Cerebellar cortex (tissue), 1 donor: ENCODE data around the gene SH3TC1.

Source experiments
- DNase-seq: peaks from one replicate; pipeline ENCODE4 v3.0.0-alpha.2; 2015; ENCODE audit warnings: low spot score

SH3TC1 gene

GRCh38 chr4:8276358-8277240 lies 77.5 kb downstream of the SH3TC1 start:
- no peak for DNase-seq

DNA sequence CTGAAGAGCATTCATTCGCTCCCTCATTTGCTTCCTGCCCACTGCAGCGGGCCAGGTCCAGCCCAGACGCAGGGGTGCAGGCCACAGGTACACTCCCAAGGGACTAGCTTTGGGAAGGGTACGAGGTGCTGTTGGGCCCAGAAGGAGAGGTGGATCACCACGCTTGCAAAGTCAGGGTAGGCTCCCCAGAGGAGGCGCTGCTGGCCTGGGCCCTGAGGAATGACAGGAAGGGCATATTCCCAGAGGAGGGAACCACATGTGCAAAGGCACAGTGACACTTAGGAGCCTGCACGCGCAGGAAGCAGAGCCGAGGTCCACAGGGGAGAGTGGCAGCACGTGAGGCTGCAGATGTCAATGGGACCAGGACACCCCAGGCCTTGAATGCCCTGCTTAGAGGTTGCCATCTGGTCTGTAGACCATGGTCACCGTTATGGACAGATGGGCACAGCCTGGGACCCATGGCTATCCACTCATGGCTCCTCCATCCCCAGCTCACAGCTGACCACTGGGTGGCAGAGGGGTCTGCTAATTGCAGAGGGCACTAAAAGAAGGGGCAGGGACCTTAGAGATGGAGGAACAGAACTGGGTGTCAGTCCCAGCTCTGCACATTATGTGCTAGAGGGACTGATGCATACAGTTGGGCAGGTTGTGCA lies 78.4 kb downstream of the SH3TC1 start:
- DNase-seq, result no peak

GRCh38 chr4:8278009-8278395 lies 78.9 kb downstream of the SH3TC1 start:
- DNase-seq, result no peak

DNA sequence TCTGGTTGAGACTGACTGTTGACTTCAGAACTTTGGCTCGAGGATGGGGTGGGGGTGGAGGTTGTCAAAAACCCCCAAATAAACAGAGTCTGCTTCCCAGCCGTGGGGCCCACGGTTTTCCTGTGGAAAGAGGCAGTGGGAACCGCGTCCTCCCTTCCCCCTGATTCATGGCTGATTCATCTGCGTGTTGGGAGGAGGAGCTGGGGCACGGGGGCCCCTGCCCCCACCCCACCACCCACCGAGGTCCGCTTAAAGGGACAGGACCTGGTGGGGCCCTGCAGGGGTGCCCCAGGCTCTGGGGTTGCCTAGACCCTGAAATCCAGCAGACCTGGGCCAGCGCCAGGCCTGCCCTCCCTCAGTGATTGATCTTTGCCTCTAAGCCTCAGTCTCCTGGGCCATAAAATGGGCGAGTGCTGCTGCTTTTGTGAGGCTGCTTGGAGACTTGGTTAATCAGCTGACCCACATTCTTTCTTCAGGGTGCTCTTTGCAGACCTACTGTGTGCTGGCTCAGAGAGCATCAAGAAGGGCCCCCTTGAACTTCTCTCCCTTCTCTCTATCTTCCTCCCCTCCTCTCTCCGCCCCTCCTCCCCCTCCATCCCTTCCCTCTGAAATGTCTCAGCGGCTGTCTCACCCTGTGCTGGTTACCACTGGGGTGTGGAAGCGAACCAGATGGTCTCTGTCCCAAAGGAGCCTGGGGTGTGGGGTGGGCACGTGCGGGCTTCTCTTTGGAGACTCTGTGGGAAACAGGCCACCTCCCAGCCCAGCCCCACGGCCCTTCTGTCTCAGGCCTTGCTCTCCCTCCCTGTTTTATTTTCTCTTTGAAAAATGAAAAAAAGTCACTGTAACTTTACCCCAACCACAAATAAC lies 79.6 kb downstream of the SH3TC1 start:
- no peak for DNase-seq

DNA sequence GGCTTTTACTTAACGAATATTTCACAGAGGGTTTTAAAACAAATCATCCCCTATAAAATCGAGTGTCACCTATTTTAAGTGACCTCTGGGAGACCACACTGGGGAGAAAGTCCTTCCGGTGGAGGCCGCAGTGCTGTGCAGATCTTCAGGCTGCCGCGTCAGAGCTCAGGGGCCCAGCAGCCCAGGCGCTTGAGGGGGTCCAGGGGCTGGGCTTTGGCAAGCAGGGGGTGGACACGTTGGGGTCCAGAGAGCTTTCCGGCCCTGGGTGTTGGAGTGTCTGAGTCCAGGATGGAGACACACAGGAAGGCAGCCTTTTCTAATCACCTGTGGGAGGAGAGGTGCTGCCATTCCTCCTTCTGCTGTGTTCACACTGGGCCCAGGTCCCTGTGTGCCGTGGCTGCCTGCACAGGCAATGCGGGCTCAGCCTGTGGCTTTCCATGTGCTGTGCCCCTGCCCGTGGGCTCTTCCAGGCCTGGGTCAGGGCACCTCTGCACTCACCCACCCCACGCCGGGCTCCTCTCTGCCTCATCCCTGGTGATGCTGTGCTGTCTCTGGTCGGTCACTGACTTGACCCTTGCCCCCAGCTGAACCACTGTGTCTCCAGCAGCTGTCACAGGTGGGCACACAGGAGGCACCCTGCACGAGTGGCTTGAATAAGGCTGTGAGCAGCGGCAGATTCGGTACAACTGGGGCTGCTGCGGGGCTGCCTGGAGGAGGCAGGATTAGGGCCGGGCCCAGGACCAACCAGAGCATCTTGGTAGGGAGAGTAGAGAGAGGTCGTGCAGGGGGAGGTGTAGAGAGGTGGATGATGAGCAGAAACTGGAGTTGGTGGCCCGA lies 80.4 kb downstream of the SH3TC1 start:
- DNase-seq, result no peak

DNA sequence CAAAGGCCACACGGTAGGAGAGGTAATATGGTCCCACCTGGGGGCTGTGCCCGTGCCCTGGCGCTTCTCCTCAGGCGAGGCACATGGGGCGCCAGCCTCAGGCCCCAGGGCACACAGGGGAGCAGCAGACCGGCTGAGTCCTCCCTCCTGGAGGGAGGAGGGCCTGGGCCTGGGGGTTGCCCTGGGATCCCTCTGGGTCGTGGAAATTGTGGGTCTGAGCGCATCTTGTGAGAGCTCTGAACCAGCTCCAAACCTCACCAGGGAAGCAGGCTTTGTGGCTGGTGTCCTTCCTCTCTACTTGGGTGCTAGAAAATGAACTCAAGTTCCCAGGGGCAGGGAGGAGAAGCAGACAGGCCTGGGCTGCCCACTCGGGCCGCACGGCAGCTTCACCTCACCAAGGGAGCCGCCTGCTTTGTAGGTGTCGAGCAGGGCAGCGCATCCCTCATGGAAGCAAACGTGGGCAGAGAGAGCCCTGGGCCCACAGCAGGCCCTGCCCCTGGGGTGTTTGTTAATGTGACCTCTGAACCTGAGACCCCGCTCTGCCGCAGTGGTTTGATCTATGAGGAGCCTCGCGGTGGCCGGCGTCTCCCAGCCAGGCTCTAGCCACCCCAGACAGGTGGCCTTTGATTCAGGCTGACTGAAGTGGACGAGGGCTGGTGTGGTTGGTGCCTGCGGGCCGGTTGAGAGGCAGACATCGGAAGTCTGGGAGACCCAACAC lies 81.2 kb downstream of the SH3TC1 start:
- DNase-seq, result no peak

- no peak for DNase-seq
Observed at GRCh38 chr4:8280876-8281440, 81.9 kb downstream of the SH3TC1 start.

DNA sequence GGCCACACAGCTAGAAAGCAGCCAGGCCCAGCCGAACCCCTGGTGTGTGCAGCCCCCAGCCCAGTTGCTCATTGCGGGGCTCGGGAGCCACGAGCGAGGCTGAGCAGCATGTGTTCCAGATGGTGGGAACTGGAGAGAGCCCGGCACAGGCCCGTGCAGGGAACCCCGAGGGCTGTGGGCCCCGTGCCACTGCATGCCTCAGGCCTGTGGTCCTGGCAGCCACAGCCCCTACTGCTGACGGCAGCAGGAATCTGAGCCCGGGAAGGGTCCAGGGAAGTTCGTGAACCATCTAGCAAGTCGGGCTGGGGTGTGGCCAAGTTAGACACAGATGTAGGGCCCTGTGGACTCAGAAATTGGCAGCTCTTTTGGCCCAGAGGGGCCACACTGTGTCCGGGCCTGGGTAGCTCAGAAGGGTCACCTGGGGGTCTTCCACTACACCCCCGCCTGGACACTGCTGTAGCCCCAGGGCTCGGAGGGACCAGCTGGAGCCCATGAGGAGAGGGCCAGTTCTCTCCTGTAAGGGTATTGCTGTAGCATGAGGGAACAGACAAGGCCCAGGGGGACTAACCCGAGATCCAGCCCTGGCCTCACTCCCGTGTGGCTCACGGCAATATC lies 82.5 kb downstream of the SH3TC1 start:
- DNase-seq, result no peak

- DNase-seq, result no peak
Observed at GRCh38 chr4:8282134-8282641, 83.1 kb downstream of the SH3TC1 start.

- DNase-seq, result no peak
Observed at GRCh38 chr4:8282742-8283141, 83.7 kb downstream of the SH3TC1 start.

- DNase-seq, result no peak
Observed at GRCh38 chr4:8283161-8283560, 84.1 kb downstream of the SH3TC1 start.

- DNase-seq, result no peak
Observed at GRCh38 chr4:8283631-8284121, 84.6 kb downstream of the SH3TC1 start.

DNA sequence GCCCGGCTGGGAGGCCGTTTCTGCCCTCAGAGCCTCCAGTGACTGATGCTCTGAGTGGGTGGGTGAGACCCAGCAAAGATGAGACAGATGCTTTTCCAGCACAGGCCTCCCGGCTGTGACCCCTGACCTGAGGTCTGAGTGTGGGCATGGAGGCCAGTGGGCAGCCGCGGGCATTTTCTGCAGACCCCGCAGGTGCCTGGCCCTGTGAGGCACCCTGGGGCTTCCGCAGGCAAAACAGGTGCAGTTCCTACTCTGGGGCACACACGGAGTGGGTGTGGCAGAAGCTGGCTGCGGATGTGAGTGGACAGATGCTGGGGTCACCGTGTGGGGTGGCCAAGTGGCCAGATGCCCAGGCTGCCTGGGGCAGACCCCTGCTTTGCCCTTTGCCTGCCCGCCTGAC lies 85.3 kb downstream of the SH3TC1 start:
- no peak for DNase-seq

DNA sequence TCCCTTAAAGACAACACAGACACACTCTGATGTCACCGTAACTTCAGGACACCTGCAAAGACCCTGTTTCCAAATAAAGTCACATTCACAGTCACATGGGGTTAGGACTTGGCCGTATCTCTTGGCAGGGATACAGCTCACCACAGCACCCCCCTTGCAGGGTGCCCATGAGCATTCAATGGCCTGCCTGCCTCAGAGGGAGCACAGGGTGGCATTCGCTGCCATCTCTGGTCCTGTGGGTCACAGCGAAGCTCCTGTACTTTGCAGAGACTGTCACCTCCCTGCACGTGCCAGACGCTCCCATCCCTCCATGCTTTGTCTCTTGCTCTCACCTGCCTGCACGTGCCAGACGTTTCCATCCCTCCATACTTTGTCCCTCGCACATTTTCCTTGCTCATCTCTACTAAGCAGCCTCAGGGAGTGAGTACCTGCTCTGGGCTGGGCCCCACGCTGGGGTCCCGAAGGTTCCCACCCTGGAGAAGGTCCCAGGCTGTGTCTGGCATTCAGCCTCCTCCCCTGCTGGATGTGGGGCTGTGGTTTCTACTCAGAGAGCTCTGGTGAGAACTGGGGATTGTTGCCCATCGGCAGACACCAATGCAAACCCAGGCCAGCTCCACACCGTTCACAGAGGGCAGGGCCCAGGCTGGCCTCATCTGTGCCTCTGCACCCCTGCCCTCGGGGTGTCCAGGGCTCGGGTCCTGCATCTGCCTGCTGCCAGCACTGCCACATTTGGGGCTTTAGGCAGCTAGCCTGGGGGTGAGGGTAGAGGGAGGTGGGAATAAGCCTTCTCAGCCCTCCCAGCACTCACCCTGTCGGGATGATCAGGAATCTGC lies 86.3 kb downstream of the SH3TC1 start:
- DNase-seq, result no peak

DNA sequence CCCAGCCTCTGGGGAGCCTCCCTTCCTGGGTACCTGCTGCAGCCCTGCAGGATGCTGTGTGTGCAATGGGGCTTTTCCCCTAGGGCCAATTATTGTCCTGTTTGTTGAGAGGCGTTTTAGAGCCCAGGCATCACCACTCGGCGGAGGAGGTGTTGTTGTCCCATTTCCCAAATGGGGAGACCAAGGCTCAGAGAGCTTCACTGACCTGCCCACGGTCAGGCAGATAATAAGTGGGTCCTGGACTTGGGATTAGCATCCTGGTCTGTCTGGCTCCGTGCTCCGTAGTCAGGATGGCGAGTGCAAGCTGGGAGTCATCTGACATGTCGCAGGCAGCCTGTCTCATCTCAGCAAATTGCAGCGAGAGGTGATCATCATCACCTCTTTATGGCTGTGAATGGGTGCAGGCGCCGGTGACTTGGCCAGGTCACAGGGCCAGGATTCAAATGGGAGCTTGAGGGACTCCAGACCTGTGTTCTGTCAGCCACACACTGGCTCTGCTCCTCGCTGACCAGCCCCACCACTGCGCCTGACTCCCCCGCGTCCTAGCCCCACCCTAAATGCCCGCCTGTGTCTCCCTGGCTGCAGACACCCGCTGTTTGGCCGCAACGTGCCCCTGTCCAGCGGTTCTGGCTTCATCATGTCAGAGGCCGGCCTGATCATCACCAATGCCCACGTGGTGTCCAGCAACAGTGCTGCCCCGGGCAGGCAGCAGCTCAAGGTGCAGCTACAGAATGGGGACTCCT lies 87.1 kb downstream of the SH3TC1 start:
- DNase-seq, result no peak

DNA sequence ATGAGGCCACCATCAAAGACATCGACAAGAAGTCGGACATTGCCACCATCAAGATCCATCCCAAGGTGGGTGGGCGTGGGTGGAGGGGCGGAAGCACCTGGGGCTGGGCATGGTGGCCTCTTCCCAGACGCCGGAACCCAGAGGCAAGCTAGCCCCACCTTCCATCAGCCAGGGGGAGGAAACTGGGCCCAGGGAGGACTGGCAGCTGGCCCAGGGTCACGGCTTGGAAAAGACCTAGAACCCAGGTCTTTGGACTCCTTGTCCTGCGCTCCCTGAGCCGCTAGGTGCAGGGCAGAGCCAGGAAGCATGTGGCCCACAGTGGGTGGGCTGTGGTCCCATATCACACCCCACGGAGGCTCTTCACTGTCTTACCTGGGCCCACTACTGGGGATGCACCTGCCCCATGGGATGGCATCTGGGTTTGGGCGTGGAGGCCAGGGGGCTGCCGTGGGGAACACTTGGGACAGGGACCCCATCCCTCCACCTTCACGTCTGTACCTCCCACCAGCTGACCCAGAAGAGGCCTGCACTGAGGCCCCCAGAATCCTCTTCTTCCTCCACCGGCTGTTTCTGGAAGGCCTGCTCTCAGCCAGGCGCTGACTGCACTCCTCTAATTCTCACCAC lies 87.7 kb downstream of the SH3TC1 start:
- no peak for DNase-seq
